Osteocyte (in vitro differentiated cells): Measurements from ENCODE around the gene TNIP1. TPM values are rescaled to one million over a fixed set of nuclear protein-coding genes. Genes with fewer than 3 reads are reported as not detected.

Source experiments
- DNase-seq: peaks from one replicate; pipeline ENCODE4 v3.0.0; 2021; ENCODE audit warnings: mixed read lengths; ENCODE audit not compliant: unreplicated experiment; ENCODE audit errors: extremely low spot score
- H3K27ac Mint-ChIP-seq: one replicate; pipeline ENCODE4 v1.8.0; 2021; ENCODE audit warnings: mild to moderate bottlenecking, mixed read lengths; ENCODE audit not compliant: unreplicated experiment
- H3K27me3 Mint-ChIP-seq: one replicate; pipeline ENCODE4 v1.8.0; 2021; ENCODE audit warnings: mixed read lengths; ENCODE audit not compliant: unreplicated experiment
- H3K36me3 Mint-ChIP-seq: one replicate; pipeline ENCODE4 v1.8.0; 2021; ENCODE audit warnings: mixed read lengths; ENCODE audit not compliant: unreplicated experiment
- H3K4me1 Mint-ChIP-seq: one replicate; pipeline ENCODE4 v1.8.0; 2021; ENCODE audit warnings: mixed read lengths; ENCODE audit not compliant: unreplicated experiment
- H3K4me3 Mint-ChIP-seq: one replicate; pipeline ENCODE4 v1.8.0; 2021; ENCODE audit warnings: mild to moderate bottlenecking, moderate library complexity, mixed read lengths; ENCODE audit not compliant: unreplicated experiment
- H3K9me3 Mint-ChIP-seq: one replicate; pipeline ENCODE4 v1.8.0; 2021; ENCODE audit warnings: mixed read lengths; ENCODE audit not compliant: unreplicated experiment
- total RNA-seq: library from RNA; stranded (reverse); gene quantifications from 2 replicates; pipeline ENCODE4 v1.2.1, GENCODE V29; 2021
- TF ChIP-seq, protein P1 (sequence below): fragments of 200-600 bp; sonication (generic); IDR thresholded peaks from 2 replicates; pipeline ENCODE4 v1.5.0; 2021; ENCODE audit warnings: antibody characterized with exemption, mild to moderate bottlenecking, moderate library complexity

The TNIP1 gene
- total RNA-seq, 1 donor from 2014 or later: 85.5 TPM

DNA sequence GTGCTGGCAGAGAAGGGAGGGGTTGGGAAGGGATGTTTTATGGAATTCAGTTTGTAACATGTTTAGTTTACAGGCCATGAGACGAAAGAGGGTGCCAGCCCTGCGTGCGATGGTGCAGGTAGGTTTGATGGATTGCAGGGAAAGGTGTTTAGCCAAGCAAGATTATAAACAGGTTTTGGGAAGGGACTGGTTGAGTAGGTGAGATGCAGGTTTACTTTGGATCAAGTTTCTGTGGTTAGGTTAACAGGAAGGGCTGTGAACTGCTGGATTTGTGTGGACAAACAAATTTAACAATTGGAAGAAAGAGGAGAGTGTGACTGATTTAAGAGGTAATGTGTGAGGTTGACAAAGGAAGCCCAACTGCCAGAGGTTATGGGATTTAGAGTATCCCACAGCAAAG lies 93.1 kb downstream of the TNIP1 start:
- DNase-seq: no peak
- H3K9me3 Mint-ChIP-seq: peaks cover 5% of the 10 kb centered on the region
- no peaks in the 10 kb centered on the region for H3K36me3 Mint-ChIP-seq
- TF ChIP-seq, protein P1, sequence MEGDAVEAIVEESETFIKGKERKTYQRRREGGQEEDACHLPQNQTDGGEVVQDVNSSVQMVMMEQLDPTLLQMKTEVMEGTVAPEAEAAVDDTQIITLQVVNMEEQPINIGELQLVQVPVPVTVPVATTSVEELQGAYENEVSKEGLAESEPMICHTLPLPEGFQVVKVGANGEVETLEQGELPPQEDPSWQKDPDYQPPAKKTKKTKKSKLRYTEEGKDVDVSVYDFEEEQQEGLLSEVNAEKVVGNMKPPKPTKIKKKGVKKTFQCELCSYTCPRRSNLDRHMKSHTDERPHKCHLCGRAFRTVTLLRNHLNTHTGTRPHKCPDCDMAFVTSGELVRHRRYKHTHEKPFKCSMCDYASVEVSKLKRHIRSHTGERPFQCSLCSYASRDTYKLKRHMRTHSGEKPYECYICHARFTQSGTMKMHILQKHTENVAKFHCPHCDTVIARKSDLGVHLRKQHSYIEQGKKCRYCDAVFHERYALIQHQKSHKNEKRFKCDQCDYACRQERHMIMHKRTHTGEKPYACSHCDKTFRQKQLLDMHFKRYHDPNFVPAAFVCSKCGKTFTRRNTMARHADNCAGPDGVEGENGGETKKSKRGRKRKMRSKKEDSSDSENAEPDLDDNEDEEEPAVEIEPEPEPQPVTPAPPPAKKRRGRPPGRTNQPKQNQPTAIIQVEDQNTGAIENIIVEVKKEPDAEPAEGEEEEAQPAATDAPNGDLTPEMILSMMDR: no peak
- no peak overlapping the region for H3K4me3 Mint-ChIP-seq
- no peaks in the 10 kb centered on the region for H3K4me1 Mint-ChIP-seq
- peaks cover 10% of the 10 kb centered on the region for H3K27me3 Mint-ChIP-seq
- H3K27ac Mint-ChIP-seq: no peak overlapping the region

Other genes with a start within 250 kb of the TNIP1 start
- gene IRGM, start 234.5 kb downstream of the TNIP1 start, total RNA-seq: not detected in 2 replicates
- 7.7 and 8.7 TPM in 2 replicates for gene ZNF300, start 176.1 kb downstream of the TNIP1 start, total RNA-seq
- 1.1 and 1.3 TPM in 2 replicates for gene GPX3, start 60.4 kb downstream of the TNIP1 start, total RNA-seq
- gene ANXA6, start 76.7 kb upstream of the TNIP1 start, total RNA-seq: 245 and 254 TPM in 2 replicates
- gene CCDC69, start 143.1 kb upstream of the TNIP1 start, total RNA-seq: 0.78 and 1.7 TPM in 2 replicates
- gene GM2A, start 172.2 kb upstream of the TNIP1 start, total RNA-seq: 28.2 and 30.2 TPM in 2 replicates
- not detected in 2 replicates for gene SLC36A3, start 222.7 kb upstream of the TNIP1 start, total RNA-seq